BE2C (cell line): ENCODE measurements around the gene SYT2.

ENCODE experiments used
- DNase-seq: peaks from one replicate; pipeline ENCODE4 v3.0.0-alpha.2; 2020
- H3K27me3 ChIP-seq: fragments of 250-450 bp; sonication (Bioruptor Pico); 2 replicates; pipeline ENCODE4 v1.5.1; 2020; ENCODE audit warnings: mild to moderate bottlenecking
- H3K36me3 ChIP-seq: fragments of 250-450 bp; sonication (Bioruptor Pico); 2 replicates; pipeline ENCODE4 v1.5.1; 2020; ENCODE audit warnings: mild to moderate bottlenecking
- H3K4me1 ChIP-seq: fragments of 250-450 bp; sonication (Bioruptor Pico); 2 replicates; pipeline ENCODE4 v1.5.1; 2020
- H3K4me3 ChIP-seq: 2 replicates; pipeline ENCODE4 v1.5.1; 2011; ENCODE audit warnings: low read depth, low read length
- H3K9me3 ChIP-seq: fragments of 250-450 bp; sonication (Bioruptor Pico); 2 replicates; pipeline ENCODE4 v1.5.1; 2020
- CTCF ChIP-seq: IDR thresholded peaks from 2 replicates; pipeline ENCODE4 v1.5.1; 2012; ENCODE audit warnings: mild to moderate bottlenecking, low read depth, low read length

Gene SYT2

DNA sequence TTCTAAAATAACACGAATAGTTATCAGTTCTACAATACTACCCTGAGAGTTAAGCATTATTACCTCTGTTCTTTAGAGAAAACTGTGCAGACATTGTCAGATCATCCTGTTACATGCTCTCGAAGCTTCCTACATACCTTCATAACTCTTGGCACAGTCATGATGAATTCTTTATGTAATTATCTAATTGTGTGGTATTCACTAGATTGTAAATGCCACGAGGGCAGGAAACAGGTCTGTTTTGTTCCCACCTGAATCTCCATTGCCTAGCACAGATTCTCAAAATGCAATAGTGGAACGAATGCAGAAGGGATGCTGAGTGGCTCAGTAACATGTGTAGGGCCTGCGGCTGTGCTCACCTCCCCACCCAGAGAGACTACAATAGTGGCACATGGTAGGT, 3.4 kb downstream of the SYT2 start:
- no peak for DNase-seq
- TF ChIP-seq CTCF = no peak
- H3K4me1 ChIP-seq = no peaks in the 10 kb centered on the region
- H3K4me3 ChIP-seq = no peak overlapping the region
- H3K36me3 ChIP-seq = no peaks in the 10 kb centered on the region
- H3K27me3 ChIP-seq = peaks cover 21% of the 10 kb centered on the region
- no peaks in the 10 kb centered on the region for H3K9me3 ChIP-seq

- peaks cover 10% of the 10 kb centered on the region for H3K27me3 ChIP-seq
- no peak overlapping the region for H3K4me3 ChIP-seq
- TF ChIP-seq CTCF = no peak
These were observed 5.7 kb downstream of the SYT2 start for GRCh38 chr1:202704601-202705000.

GRCh38 chr1:202703191-202703590, 7.1 kb downstream of the SYT2 start:
- no peaks in the 10 kb centered on the region for H3K36me3 ChIP-seq
- H3K27me3 ChIP-seq = no peaks in the 10 kb centered on the region
- no peak for DNase-seq
- no peaks in the 10 kb centered on the region for H3K4me1 ChIP-seq
- no peak for TF ChIP-seq CTCF
- no peak overlapping the region for H3K4me3 ChIP-seq
- H3K9me3 ChIP-seq = no peaks in the 10 kb centered on the region

More at GRCh38 chr1:202704601-202705000, 5.7 kb downstream of the SYT2 start:
- Histone ChIP-seq H3K4me1 (no peaks in the 10 kb centered on the region), H3K9me3 (no peaks in the 10 kb centered on the region), H3K36me3 (no peaks in the 10 kb centered on the region)
- no peak for DNase-seq

GRCh38 chr1:202702088-202702487, 8.2 kb downstream of the SYT2 start:
- peak; percentile 30 for DNase-seq
- no peaks in the 10 kb centered on the region for H3K27me3 ChIP-seq
- no peak overlapping the region for H3K4me3 ChIP-seq

DNA sequence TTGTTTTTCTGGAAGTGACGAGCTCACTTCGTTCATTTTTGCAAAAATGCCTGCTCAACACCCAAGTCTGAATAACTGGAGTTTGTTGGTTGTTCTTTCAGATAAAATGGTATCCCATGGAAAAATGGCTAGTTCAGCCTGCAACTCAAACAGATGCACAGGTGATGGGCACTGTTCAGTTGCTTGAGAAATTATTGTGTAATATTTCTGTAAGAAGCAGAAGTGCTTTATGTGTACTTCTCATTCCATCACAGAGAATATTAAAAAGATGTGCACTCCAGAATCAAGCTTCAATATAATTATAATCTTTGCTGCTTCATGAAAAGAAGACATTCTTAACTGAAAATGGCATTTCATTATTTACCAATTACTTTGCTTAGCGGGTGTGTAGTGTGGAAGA, 9.1 kb downstream of the SYT2 start:
- Histone ChIP-seq H3K9me3 (no peaks in the 10 kb centered on the region), H3K4me1 (no peaks in the 10 kb centered on the region), H3K27me3 (no peaks in the 10 kb centered on the region), H3K36me3 (no peaks in the 10 kb centered on the region), H3K4me3 (no peak overlapping the region)
- no peak for TF ChIP-seq CTCF
- no peak for DNase-seq

More at GRCh38 chr1:202702088-202702487, 8.2 kb downstream of the SYT2 start:
- Histone ChIP-seq H3K9me3 (no peaks in the 10 kb centered on the region), H3K36me3 (no peaks in the 10 kb centered on the region), H3K4me1 (no peaks in the 10 kb centered on the region)
- no peak for TF ChIP-seq CTCF

GRCh38 chr1:202700061-202700460, 10.2 kb downstream of the SYT2 start:
- no peaks in the 10 kb centered on the region for H3K27me3 ChIP-seq
- no peaks in the 10 kb centered on the region for H3K9me3 ChIP-seq
- no peak for TF ChIP-seq CTCF
- no peaks in the 10 kb centered on the region for H3K4me1 ChIP-seq
- no peaks in the 10 kb centered on the region for H3K36me3 ChIP-seq
- H3K4me3 ChIP-seq = no peak overlapping the region
- no peak for DNase-seq
